GM19023 (cell line): ENCODE results near the gene SNAP91.
"Not testable (repeated sequence)": the region's sequence is repeated elsewhere in the genome, so short reads cannot be mapped to it uniquely, and the experiment has no call there.

Experiments
- ATAC-seq: cut with Tn5 transposase; IDR thresholded peaks from one replicate; pipeline ENCODE4 v1.9.1; 2021; ENCODE audit warnings: mild to moderate bottlenecking, moderate library complexity; ENCODE audit not compliant: unreplicated experiment

Gene SNAP91

GRCh38 chr6:83708970-83709747 is at the start of gene SNAP91:
SNAP91 (minus strand) TSS chr6:83709101; CDS start chr6:83707927, 1,174 bp downstream.
- ATAC-seq = no peak

- ATAC-seq = no peak
These were observed 49.6 kb upstream of the SNAP91 start for GRCh38 chr6:83758533-83758932.

DNA sequence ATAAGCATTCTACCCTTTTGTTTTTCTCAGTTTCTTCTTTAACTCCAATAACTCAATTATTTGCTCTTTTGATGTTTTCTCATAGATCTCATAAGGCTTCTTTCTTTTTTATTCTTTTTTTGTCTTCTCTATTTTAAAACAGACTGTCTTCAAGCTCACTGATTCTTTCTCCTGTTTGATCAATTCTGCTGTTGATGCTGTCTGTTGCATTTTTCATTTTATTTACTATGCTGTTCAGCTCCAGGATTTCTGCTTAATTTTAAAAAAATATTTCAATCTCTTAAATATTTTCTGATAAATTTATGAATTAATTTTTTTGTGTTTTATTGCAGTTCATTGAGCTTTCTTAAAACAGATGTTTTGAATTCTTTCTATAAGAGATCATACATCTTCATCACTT is 48.1 kb upstream of the SNAP91 start:
- ATAC-seq = no peak

- no peak for ATAC-seq
These were observed 47.7 kb upstream of the SNAP91 start for GRCh38 chr6:83756565-83756964.

GRCh38 chr6:83752375-83752774 is 43.5 kb upstream of the SNAP91 start:
- ATAC-seq = not testable (repeated sequence)

DNA sequence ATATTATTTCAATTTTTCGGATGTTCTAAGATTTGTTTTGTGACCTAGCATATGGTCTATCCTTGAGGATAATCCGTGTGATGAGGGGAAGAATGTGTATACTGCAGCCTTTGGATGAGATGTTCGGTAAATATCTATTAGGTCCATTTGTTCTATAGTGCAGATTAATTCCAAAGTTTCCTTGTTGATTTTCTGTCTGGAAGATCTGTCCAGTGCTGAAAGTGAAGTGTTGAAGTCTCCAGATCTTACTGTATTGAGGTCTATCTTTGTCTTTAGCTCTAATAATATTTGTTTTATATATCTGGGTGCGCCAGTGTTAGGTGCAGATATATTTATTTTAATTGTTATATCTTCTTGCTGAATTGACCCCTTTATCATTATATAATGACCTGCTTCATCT is 32.2 kb upstream of the SNAP91 start:
- no peak for ATAC-seq

DNA sequence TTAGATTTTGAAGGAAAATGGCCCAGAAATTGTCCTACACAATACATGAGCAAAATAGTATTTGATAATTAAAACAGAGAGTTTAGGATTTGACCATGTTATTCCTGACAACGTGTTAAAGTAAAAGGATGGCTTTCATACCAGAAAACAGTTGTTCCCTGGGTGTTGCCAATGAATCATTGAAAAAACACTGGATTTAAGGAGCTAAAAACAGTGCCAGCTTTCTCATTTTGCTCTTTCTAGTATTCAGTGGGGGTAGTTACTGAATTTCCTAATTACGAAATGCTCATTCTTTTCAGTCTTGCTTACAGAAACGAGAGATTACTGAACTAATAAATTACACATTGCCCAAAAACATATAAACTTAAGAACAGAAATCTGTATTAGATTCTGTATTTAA is 26.6 kb upstream of the SNAP91 start:
- no peak for ATAC-seq

DNA sequence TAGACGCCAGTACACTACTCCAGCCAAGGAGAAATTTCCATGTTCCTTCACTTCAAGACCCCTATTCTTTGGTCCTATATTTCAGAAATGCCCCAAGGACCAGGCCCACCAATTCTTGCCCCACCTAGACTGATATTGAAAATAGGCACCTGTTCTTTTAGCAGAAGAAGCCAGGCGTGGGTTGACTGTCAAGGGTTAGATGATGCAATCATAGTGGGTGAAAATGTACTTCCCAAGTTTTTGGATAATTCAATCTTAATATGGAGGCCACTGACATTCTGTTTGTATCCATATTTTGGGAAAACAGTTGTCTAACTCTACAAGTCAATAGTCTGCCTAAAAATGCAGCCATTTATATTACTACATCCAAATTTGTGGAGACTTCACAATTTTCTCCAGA is 21.0 kb upstream of the SNAP91 start:
- ATAC-seq = no peak

GRCh38 chr6:83722876-83723275 is 14.0 kb upstream of the SNAP91 start:
- no peak for ATAC-seq

DNA sequence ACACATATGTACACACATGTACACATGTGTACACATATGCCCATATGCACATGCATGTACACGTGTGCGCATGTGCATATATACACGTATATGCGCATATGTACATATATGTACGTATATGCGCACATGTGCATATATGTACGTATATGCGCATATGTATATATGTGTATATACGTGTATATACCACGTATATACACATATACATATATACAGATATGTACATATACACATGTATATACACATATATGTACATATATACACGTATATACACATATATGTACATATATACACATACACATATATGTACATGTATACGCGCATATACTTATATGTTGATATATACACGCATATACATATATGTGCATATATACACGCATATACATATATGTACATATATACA is 8.9 kb upstream of the SNAP91 start:
- ATAC-seq = no peak

DNA sequence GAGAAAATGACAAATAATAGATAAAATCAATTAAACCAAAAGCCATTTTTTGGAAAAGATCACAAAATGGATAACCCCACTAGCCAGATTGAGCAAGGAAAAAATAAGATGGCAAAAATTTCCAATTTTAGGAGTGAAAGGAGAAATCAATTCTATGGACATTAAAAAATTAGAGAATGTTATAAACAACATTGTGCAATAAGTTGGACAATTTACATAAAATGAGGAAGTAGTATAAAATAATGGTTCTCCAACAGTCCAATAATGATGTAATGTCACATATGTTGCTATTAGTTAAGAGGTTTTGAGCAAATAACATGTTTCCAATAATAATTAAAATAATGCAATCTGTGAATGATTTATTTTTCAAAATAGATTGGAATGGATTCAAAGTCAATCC is 3.1 kb upstream of the SNAP91 start:
- no peak for ATAC-seq

DNA sequence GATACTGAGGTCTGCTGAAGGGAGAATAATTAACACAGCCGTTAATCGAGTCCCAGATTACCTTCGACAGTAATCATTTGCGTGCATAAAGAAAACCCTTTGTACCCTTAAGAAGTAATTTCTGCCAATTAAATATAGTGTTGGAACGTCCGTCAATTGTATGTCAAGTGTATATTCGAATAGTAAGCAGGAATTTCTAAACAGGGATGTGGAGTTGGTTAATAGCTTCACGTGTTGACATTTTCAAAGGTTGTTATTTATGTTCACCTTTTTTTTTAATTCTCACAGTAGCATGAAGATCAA is 798 bp upstream of the SNAP91 start:
- no peak for ATAC-seq

DNA sequence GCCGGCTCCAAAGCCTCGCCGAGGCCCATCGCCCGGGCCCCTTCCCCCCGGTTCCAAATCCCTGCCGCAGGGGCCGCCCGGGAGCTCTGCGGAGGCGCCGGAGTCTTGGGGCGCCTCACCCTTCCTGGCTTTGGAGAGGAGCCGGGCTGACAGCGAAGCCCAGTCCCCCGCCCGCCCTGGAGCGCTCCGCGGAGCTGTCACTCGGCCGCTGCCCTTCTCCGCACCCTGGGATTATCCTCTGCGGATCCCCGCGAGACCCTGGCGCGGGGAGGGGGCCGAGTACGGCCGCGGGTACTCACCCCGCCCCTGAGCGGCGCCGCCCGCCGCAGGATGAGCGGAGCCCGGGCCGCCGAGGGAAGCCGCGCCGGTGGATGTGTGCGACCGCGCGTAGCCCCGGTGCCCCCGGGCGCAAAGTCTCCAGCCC is 343 bp downstream of the SNAP91 start:
- no peak for ATAC-seq

GRCh38 chr6:83707829-83708545 is 914 bp downstream of the SNAP91 start:
- ATAC-seq = no peak

DNA sequence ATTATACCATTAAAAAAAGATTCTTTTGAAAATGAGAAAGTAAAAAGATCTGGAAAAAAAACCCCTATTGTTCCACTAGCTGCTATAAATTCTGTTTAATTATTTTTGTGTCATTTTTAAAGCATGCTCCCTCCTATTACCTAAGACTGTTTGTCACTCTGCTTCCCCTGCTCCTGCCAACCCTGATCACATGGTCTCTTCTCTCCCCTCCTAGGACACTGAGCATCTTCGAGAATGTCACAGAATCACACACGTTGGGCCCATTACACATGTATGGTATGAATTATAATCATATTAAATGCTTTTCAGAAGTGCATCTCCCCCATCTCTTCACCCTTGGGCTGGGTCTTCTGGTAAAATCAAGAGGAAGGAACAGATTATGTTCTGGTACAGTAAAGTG is 6.2 kb downstream of the SNAP91 start:
- ATAC-seq = no peak

- ATAC-seq = no peak
These were observed 6.8 kb downstream of the SNAP91 start for GRCh38 chr6:83702077-83702476.

DNA sequence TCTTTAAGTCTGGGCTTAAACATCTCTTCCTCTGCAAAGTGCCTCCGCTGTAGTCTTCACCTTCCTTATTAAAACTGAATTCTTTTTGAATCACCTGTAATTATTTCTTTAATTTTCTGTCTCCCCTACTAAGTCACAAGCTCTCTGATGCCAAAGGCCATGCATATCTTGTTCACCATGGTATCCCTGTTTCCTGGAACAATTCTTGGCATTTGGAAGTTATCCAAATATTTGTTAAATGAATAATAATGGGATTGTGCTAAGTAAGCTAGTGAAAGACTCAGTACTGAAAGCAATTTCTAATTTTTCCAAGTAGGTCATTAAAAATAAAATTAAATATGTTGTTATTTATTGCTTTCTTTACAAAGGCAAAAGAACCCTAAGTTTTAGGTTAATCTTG is 12.2 kb downstream of the SNAP91 start:
- no peak for ATAC-seq

DNA sequence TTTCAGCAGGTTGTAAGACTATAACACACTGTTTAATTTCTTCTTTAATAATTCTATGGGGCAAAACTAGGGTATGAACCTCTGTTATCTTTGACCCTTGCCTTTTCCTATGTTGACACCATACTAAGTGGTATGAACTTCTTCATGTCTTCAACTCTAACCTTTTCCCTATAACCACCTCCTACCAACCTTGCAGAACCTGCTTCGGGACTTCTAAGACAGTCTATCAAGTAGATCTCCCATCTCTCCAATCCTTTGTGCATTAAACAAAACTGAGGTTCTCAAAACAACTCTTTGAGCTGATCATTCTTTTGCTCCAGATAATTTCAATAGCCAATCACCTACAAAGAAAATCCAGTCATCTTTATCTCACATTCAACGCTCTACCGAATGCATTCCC is 23.4 kb downstream of the SNAP91 start:
- ATAC-seq = no peak

GRCh38 chr6:83677791-83678190 is 31.1 kb downstream of the SNAP91 start:
- ATAC-seq = no peak

GRCh38 chr6:83637953-83638352 is 70.9 kb downstream of the SNAP91 start:
- ATAC-seq = no peak

DNA sequence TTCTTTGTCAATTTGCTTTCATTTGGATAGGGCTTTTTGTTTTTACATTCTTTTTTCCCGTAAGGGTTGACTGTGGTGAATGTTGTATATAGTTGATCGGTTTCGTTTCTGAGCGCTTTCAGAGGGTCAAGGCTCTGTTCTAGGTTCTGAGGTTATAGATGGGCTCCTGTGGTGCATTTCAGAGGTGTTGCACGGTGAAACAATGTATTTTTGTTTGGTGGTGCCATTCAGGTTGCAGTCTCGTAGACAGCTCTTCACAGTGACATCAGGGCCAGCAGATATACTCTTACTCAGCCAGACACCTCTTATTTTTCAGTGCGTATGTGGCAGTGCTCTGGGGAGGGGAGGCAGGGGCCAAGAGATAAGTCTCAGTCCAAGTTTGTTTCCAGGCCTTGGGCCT is 72.1 kb downstream of the SNAP91 start:
- no peak for ATAC-seq

DNA sequence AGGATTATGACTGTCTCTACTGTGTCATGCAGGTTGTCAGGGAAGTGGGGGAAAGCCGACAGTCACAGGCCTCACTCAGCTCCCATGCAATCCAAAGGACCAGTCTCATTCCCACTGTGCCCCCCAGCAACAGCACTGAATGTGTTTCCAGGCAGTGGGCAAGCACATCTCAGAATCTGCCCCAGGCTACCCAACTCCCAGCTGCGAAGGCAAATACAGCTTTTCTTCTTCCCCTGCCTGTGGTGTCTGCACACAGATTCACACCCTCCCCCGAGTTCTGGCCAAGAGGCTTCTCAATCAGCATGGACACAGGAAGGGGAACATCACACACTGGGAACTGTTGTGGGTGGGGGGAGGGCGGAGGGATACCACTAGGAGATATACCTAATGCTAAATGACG is 75.3 kb downstream of the SNAP91 start:
- ATAC-seq = no peak

DNA sequence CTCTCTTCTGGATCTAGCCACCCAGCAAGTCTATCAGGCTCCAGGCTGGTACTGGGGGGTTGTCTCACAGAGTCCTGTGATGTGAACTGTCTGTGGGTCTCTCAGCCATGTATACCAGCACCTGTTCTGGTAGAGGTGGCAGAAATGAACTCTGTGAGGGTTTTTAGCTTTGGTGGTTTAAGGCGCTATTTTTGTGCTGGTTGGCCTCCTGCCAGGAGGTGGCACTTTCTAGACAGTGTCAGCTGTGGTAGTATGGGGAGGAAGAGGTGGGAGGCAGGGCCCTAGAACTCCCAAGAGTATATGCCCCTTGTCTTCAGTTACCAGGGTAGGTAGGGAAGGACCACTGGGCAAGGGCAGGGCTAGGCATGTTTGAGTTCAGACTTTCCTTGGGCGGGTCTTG is 75.8 kb downstream of the SNAP91 start:
- no peak for ATAC-seq
